RCC 7860 (cell line): ENCODE measurements around the gene RPS6KA5.
"Not testable (repeated sequence)": the region's sequence is repeated elsewhere in the genome, so short reads cannot be mapped to it uniquely, and the experiment has no call there.

Experiments used
- DNase-seq: peaks from one replicate; pipeline ENCODE4 v3.0.0-alpha.2; 2015; ENCODE audit warnings: low spot score
- FAIRE-seq: peaks from 2 replicates; lab custom pipeline; 2012; peaks lifted over from hg19 to GRCh38; lab: Jason Lieb, UNC

Gene RPS6KA5

DNA sequence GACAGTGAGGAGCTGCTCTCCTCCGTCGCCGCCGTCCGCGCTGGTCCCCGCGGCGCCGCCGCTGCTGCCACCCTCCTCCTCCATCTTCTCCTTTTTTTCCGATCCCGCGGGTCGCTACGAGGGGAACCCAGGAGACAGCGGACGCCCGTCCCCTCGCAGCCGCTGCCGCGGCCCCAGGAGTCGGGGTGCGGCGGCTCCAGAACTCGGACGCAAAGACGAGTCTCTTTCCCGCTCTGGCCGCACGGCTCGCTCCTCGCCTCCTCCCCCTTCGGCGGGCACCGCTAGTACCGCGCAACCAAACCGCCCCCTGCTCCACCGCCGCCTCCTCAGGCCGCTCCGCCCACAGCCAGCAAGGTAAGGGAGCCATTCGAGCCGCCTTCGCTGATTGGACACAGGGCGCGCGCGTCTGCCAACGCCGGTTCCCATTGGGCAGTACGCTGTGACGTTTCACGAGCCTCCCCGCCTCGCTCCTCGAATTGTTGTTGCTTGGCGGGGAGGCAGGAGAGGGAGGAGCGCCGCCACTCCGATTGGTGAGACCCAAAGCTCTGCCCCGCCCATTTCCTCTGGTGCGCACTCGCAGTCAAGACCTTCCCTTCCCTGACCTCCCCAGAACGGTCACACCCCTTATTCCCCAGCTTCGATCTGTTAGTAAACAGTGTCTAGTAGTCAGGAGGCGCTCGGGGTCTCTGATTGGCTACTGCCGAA lies at the start of gene RPS6KA5:
Gene RPS6KA5, minus strand, starts transcription at position 291 of the 705 bp plus-strand sequence. Its CDS starts 207 bp downstream, at position 84.
- FAIRE-seq (peak; percentile 85), DNase-seq (peak; percentile 98)

DNA sequence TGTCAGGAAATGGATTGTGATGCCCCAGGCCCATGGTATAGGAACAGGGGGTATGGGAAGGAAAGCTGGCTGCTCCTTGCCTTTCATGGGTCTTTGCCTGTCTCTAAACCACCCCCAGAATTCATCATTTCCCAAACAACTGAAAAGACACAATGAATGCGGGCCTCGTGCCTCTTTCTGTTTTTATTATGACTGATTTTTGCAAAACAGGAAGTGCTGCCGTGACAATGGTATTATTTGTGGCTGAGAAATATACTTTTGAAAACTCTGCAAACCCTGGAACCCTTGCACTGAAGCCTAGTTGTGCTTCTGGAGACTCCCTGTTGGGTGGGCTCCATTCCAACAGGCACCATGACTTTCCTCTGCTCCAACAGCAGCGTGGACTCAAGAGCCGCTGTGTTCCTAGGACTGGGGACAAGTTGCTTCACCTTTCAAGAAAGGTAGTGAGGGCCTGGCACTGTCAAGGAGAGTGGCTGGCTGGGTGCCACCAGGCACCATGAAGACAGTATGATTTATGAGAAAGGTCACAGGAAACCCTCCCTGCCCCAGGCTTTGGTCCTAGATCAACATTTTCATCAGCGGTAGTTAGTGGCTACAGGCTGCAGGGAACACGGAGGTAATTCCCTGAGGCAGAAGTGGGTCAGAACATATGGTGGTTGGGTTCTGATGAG lies 48.6 kb upstream of the RPS6KA5 start:
- DNase-seq = no peak
- FAIRE-seq = no peak

DNA sequence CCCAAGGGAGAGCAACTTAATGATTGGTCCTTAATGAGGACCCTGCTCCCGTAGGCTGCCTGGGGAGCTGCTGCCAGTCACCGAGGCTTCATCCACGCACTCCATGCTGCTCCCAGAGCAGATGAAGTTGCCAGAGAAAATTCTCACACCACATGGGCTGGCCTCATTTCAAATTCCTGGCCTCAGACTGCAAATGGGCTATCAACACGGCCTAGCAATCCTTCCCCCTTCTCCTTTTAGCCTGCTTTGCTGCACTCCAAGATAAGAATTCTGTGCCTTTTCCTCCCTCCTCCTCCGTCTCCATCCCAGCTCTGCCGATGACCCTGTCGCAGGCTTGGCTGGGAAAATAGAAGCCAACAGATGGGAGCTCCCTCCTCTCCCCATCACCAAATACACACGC lies 42.7 kb upstream of the RPS6KA5 start:
- FAIRE-seq (no peak), DNase-seq (no peak)

DNA sequence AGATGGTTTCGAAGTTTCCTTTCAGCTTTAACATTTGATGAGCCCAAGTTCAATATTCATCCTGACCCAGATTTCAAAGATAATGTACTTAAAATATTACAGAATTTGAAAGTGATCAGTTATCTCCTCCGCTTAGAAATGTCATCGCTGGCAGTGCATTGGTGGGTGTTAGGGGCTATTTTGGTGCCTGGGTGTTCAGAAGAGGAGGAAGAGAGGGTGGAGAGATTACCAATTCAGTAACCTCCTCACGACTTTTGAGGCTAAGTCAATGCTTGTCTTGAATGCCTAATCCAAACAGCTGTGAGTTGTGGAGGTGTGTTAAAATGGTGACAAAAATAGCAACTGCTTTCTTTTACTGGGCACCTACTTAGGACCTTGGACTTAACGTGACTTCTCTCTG lies 39.7 kb upstream of the RPS6KA5 start:
- no peak for DNase-seq
- no peak for FAIRE-seq

DNA sequence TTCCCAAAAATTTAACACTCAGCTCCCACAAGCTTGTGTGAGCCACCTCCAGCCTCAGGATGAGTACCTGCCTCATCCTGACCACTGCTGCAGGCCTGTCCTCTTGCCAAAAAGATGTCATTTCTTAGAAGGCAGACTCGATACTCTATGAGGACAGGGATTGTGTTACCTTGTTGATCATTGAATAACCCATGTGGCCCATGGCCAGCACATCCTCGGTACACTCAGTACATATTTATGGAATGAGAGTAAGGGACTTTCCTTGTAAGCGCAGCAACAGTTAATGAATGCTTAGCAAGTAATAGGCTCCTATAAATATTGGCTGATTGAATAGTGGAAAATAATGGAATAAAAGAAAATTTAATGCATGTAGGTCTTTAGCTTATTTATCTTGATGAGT lies 38.1 kb upstream of the RPS6KA5 start:
- FAIRE-seq (no peak), DNase-seq (peak; percentile 15)

DNA sequence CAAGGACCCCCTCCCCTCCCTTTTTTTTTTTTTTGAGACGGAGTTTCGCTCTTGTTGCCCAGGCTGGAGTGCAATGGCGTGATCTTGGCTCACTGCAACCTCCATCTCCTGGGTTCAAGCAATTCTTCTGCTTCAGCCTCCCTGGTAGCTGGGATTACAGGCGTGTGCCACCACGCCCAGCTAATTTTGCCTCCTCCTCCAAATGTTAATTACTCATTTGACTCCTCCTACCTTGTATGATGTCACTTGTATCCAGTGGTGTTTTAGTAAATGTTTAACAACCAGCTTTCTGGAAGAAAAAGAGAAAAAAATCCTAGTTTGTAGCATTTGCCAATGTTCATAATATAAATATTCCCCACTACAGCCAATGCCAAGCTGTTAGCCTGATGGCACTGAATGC lies 37.2 kb upstream of the RPS6KA5 start:
- DNase-seq = not testable (repeated sequence)

DNA sequence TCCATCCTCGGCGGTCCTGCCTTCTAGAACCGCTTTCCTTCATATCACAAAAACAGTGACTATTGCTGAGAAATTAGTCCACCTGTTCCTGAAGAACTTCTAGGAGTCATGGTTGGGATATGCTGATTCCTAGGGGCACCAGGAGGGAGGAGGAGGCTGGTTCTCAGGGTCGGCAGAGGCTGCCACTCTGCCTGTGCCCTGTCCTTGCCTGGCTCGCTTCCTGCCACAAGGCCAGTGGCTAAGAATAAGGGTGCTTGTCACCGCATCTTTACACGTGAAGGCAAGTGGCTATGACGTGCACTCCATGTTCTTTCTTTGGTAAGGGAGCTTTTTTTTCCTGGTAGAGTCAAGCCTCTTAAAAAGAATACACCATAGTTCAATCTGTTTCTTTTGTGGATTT lies 34.7 kb upstream of the RPS6KA5 start:
- DNase-seq (no peak), FAIRE-seq (no peak)

More for the DNA sequence above, 37.2 kb upstream of the RPS6KA5 start:
- FAIRE-seq = not testable (repeated sequence)

DNA sequence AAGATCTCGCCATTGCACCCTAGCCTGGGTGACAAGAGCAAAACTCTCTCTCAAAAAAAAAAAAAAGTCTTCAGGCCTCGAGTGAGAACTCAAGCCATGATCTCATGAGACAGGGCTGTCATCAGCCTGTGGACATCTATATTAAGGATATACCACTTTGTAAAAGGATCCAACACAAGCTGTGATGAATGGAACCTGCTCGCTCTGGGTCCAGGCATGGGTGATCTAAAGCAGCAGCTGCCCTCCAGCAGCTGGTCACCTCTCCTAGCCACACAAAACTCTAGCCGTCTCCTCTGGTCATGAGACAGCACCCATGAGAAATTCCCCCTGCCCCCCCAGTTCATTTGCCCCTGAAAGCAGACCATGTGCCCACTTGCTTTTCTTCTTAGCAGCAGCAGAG lies 34.3 kb upstream of the RPS6KA5 start:
- no peak for DNase-seq
- FAIRE-seq = no peak

DNA sequence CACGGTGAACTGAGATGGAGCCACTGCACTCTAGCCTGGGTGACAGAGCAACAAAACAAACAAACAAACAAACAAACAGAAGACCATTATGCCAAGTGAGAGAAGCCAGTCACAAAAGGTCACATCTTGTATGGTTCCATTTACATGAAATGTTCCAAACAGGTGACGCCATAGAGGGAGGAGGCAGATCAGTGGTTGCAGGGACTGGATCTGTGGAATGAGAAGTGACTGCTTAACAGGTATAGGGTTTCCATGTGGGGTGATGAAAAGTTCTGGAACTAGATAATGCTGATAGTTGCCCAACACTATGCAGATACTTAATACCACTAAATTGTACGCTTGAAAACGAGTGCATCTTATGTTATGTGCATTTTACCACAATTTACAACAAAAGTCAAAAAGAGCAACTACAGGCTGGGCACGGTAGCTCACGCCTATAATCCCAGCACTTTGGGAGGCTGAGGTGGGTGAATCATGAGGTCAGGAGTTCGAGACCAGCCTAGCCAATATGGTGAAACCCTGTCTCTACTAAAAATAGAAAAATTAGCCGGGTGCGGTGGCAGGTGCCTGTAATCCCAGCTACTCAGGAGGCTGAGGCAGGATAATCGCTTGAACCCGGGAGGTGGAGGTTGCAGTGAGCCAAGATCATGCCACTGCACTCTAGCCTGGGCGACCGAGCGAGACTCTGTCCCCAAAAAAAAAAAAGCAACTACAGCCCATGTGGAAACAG lies 33.5 kb upstream of the RPS6KA5 start:
- not testable (repeated sequence) for DNase-seq, FAIRE-seq

DNA sequence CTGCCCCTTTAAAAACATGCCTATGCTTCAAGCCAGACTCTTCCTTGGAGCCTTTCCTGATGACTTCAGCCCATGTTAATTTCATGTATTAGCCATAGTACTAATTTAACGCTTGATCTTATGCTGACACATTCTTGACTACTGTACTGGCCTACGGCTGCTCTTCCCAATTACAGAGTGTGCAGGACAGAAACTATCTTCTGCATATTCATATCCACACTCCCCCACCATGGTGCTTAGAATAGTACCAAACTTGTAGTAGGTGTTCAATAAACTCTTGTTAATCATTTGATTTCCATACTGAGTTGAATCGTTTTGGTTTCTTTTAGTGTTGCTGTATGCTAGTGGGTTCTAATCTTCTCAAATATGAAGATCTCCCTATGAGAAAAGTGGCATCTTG lies 31.6 kb upstream of the RPS6KA5 start:
- FAIRE-seq (no peak), DNase-seq (no peak)

DNA sequence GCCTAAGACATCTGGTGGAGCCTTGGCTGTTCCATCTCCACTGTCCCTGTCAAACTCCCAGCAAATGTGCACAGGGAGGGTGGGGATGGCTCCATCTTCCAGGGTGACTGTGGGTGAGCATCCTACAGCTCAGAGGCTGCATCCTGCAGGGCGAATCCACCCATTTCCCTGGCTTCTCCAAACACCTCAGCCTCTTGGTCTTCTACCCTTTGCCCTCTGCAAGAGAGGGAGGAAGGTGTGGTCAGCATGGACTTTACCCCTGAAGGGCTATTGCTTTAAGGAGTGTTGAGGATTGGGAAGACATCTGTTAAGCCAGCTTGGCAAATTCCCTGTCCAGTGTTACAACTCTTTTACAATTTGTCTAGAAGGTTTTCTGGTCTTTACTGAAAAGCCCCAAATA lies 30.3 kb upstream of the RPS6KA5 start:
- DNase-seq = no peak

DNA sequence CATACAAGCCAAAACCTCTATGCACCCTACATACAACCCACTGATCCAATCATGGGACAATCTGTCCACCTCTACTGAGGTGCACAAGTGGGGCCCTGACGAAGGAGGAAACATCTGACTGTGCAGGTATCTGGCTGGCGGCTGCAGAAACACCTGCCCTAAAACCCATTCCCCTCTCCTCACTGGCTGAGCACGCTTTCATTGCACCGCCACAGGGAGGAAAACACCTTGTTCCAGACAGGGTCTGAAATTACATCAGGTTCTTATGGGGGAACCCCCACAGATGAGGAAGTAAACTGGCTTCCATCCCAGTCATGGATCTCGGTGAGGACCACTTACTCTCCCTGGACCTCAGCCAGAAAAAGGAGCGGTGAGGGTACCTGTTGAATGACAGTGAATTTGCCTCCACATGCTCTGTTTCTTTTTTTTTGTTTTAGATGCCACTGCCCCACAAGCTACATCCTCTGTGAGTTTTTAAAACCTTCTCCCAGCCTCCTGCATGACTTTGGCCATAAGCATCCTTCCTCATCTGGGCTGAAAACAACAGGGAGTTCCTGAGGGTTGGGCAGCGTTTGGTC lies 29.6 kb upstream of the RPS6KA5 start:
- FAIRE-seq = no peak
- no peak for DNase-seq

More for the DNA sequence above, 30.3 kb upstream of the RPS6KA5 start:
- FAIRE-seq = no peak

DNA sequence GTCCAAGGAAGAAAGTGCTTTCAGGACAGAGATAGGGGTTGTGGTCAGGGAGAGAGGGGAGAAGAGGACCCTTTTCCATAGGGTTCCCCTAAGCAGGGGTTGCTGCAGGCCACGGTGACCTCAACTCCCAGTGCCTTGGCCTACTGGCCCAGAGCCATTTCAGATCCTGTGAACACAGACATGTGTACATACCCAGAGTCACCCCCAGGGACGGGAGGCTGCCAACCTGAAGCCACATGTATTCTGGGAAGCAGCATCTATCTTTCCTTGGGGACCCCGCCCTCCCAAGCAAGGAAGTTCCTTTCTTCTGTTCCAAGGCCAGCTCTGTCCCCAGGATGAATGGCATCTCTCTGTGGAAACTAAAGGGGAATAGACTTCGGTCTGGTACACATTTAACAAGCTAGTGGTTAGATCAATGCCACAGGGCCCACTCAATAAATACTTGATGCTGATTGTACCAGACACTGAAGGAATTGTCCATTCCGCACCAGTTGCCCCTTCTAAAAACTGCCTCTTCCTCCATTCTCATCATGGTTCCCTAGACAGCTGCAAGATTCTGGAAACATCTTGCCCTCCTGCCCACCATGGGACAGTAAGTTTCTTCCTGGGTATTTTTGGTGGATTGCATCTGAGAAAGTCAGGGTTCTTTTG lies 28.3 kb upstream of the RPS6KA5 start:
- no peak for FAIRE-seq
- no peak for DNase-seq

DNA sequence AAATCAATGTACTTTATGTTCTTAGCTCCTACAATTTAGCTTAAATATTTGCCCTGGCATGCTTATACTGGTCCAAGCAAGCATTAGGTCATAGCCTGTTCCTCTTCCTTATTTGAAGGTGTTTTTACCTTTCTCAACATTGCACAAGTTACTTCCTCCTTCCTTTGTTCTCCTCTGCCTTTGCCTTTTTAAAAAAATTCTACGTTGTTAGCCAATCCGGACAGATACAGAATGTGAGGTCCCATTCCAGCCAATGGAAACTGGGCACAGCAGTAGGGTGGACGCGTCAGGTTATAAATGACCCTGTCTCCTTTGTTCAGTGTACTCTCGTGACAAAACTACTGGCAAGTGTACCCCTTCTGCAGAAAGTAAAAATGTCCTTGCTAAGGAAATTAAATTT lies 27.0 kb upstream of the RPS6KA5 start:
- not testable (repeated sequence) for DNase-seq, FAIRE-seq

DNA sequence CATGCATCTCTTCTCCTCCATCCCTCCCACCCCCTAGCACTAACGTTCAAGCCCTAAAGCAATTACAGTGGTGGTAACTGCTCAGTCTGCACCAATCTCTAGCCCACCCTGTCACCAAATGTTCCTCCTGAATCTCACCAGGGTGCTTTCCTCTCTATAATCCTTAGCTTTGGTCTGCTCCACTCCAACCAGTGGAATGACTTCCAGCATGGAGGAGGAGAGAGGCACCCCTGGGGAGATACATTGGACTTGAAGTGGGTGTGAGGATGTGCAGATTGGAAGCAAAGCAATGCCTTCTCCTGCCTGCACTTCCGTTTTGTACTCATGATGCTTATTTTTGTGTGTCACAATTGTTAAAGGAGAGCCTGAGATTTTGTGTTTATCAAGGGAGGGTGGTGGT lies 24.1 kb upstream of the RPS6KA5 start:
- FAIRE-seq (no peak), DNase-seq (no peak)

DNA sequence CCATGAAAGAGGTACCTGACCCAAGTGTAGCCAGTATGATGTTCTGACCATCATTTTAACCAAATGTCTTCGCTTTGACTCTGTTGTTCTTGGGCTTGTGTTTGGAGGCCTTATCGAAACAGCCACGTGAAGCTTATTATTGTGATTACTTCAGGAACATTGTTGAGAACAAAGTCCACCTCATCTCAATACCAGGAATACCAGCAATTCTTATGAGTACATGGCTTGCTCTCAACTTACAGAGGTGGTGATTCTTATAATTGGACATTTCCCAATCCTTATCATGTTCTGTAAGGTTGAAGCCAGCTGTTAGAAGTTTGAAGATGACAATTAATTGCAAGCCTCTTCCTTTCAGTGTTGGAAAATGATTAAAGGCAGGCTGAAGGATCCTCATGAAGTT lies 21.8 kb upstream of the RPS6KA5 start:
- no peak for FAIRE-seq
- DNase-seq = no peak

DNA sequence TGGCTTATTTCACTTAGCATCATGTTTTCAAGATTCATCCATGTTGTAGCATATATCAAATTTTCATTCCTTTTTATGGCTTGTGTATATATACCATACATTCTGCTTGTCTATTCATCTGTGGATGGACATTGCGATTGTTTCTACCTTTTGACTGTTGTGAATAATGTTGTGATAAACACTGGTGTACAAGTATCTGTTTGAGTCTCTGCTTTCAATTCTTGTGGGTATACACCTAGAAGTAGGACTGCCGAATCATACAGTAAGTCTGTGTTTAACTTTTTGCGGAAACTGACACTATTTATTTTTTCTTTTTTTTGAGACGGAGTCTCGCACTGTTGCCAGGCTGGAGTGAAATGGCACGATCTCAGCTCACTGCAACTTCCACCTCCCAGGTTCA lies 19.6 kb upstream of the RPS6KA5 start:
- FAIRE-seq (no peak), DNase-seq (no peak)

DNA sequence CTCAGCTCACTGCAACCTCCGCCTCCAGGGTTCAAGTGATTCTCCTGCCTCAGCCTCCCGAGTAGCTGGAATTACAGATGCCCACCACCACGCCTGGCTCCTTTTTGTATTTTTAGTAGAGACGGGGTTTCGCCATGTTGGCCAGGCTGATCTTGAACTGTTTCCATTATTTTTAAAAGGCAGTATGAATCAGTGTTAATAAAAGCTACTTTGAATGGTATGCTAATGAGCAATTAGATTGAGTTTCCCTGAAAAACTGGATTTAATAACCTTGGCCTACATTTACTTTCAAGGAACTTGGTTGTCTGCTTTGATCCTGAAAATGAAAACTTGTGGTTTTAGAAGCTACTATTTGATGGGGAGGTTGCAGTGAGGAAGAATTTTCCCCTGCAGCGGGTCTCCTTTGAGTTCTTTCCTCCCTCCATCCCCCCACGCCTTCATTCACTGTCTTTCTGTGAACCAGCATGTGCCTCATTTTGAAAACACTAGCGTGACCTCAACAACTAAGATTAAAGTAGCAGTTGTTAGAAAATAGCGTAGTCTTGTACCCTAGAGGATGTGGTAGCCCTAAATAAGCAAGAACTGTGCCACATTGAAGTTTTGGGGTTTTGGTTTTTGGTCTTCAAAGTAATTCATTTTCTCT lies 17.8 kb upstream of the RPS6KA5 start:
- FAIRE-seq = no peak
- no peak for DNase-seq

DNA sequence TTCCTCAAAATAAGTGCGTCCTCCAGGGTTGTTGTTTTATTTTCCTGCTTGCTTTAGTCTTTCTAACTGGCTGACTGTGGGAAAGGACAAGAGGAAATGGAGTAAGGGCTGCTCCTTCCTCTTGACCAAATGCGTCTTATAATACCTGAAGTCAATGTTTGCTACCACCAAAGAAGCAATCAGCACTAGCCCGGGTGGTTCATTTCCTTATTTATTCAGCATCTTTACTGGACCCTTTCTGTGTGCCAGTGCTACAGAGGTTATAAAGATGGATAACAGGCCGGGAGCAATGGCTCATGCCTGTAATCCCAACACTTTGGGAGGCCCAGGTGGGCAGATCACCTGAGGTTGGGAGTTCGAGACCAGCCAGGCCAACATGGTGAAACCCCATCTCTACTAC lies 15.1 kb upstream of the RPS6KA5 start:
- FAIRE-seq = no peak

DNA sequence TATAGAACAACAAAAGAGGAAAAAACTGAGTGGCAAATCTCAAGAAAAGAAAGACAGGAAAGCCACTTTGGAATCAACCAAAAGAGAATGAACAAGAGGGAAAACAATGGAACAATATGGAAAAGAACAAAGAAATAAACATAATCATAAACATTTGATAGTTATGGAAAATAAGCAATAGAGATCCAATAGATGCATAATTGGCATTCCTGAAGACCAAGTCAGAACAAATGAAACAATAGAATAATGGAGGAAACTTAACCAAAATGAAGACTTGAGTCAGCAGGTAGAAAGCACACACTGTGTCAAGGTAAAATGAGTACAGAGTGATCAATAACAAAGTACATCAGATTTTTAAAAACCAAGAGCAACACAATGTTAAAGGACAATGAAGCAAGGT lies 10.1 kb upstream of the RPS6KA5 start:
- FAIRE-seq (no peak), DNase-seq (no peak)

More for the DNA sequence above, 15.1 kb upstream of the RPS6KA5 start:
- DNase-seq = no peak
